Activated CD8-positive, alpha-beta T cell treated with anti-CD3 and anti-CD28 coated beads for 36 hours (primary cell): Measurements from ENCODE around the gene NKIRAS2. TPM values are rescaled to one million over a fixed set of nuclear protein-coding genes. Genes with fewer than 3 reads are reported as not detected.
"Not testable (repeated sequence)": the region's sequence is repeated elsewhere in the genome, so short reads cannot be mapped to it uniquely, and the experiment has no call there.

Source experiments
- ATAC-seq: fragments of 200-7000 bp; cut with Tn5 transposase; one replicate; pipeline ENCODE4 v1.10.0; 2021; ENCODE audit warnings: mild to moderate bottlenecking, moderate library complexity
- CTCF ChIA-PET: fragments of 350-600 bp; sonication (Branson Sonifier 250); formaldehyde crosslinking; loops from one replicate; lab custom pipeline; 2021; ENCODE audit warnings: antibody characterized with exemption; lab: Charles Lee
- POLR2A ChIA-PET: fragments of 350-600 bp; sonication (Branson Sonifier 250); formaldehyde crosslinking; loops from one replicate; lab custom pipeline; 2021; ENCODE audit warnings: antibody characterized with exemption; lab: Charles Lee
- DNase-seq: peaks from one replicate; pipeline ENCODE4 v3.0.0-alpha.2; 2020
- H3K27ac Mint-ChIP-seq: one replicate; pipeline ENCODE4 v1.8.0; 2021; ENCODE audit warnings: mild to moderate bottlenecking, mixed read lengths
- H3K27me3 Mint-ChIP-seq: one replicate; pipeline ENCODE4 v1.8.0; 2021; ENCODE audit warnings: mixed read lengths
- H3K36me3 Mint-ChIP-seq: one replicate; pipeline ENCODE4 v1.8.0; 2021; ENCODE audit warnings: low read depth, mixed read lengths
- H3K4me1 Mint-ChIP-seq: one replicate; pipeline ENCODE4 v1.8.0; 2021; ENCODE audit warnings: low read depth, mixed read lengths
- H3K4me3 Mint-ChIP-seq: one replicate; pipeline ENCODE4 v1.8.0; 2021; ENCODE audit warnings: mild to moderate bottlenecking, moderate library complexity, mixed read lengths
- H3K9me3 Mint-ChIP-seq: one replicate; pipeline ENCODE4 v1.8.0; 2021; ENCODE audit warnings: mixed read lengths
- intact Hi-C: fragments of 100-400 bp; cut with micrococcal nuclease; formaldehyde crosslinking; loops from one replicate; pipeline ENCODE4 v1.10.0; 2022
- total RNA-seq, 2 experiments: library from RNA; stranded (reverse); gene quantifications; one replicate each; pipeline ENCODE4 v1.2.3, GENCODE V29; 2021
- TF ChIP-seq, protein P1 (sequence below): fragments of 200-600 bp; IDR thresholded peaks from one replicate; pipeline ENCODE4 v1.8.0; 2022; ENCODE audit warnings: antibody characterized with exemption, mild to moderate bottlenecking

The NKIRAS2 gene
- total RNA-seq, 2 experiments from 2014 or later, result 13.8 to 15.0 TPM

DNA sequence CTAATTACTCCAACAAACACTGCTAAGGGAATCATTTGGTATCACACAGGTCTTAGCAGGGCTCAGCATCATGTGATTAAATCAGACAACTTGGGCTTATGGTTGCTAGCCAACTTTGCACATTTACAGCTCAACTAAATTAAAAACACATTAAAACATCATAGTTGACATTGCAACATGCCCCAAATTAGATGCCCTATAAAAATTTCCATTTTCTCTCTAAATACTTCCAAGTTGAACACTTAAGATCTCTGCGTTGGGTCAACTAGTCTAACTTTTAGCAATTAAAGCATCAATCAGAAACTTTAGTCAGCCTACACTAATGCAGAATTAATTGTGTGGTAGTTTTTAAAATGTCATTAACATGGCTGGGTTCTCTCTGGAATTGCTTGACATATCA lies 14.7 kb upstream of the NKIRAS2 start:
- CTCF ChIA-PET, result interaction anchor here (1.3 to 1.9 kb wide), 3 partner anchors 8 to 15 kb away, joined by 4 to 11 read pairs (median 6); partner anchors contain the start of gene NKIRAS2
- peak overlapping the region; percentile 48 for H3K27ac Mint-ChIP-seq
- no peaks in the 10 kb centered on the region for H3K27me3 Mint-ChIP-seq
- ATAC-seq (no peak), DNase-seq (no peak)
- peaks cover 21% of the 10 kb centered on the region for H3K36me3 Mint-ChIP-seq
- no peak overlapping the region for H3K4me3 Mint-ChIP-seq
- TF ChIP-seq, protein P1, sequence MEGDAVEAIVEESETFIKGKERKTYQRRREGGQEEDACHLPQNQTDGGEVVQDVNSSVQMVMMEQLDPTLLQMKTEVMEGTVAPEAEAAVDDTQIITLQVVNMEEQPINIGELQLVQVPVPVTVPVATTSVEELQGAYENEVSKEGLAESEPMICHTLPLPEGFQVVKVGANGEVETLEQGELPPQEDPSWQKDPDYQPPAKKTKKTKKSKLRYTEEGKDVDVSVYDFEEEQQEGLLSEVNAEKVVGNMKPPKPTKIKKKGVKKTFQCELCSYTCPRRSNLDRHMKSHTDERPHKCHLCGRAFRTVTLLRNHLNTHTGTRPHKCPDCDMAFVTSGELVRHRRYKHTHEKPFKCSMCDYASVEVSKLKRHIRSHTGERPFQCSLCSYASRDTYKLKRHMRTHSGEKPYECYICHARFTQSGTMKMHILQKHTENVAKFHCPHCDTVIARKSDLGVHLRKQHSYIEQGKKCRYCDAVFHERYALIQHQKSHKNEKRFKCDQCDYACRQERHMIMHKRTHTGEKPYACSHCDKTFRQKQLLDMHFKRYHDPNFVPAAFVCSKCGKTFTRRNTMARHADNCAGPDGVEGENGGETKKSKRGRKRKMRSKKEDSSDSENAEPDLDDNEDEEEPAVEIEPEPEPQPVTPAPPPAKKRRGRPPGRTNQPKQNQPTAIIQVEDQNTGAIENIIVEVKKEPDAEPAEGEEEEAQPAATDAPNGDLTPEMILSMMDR, result no peak
- peaks cover 40% of the 10 kb centered on the region for H3K4me1 Mint-ChIP-seq
- POLR2A ChIA-PET, result interaction anchor here (0.6 to 1.2 kb wide), 2 partner anchors 12 to 39 kb away, joined by 4 to 5 read pairs; partner anchors contain the start of gene DNAJC7
- intact Hi-C loops, result no loop called here
- no peaks in the 10 kb centered on the region for H3K9me3 Mint-ChIP-seq

DNA sequence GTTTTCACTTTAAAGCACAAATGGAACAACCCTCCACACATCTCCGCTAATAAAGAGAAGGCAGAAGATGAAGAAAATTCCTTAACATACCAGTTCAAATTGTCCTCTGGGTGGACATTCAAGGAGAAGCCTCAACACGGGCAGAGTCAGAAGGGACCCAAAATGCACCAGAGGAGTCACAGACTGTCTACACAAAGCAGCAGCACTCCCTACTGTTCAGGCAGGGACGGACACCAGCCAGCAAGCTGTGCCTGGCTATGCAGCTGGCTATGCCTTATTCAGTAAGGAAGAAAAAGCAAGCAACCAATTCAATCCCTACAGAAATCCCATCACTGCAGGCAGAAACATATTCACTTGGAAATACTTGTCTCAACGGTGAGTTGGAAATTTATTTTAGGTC lies 10.7 kb upstream of the NKIRAS2 start:
- POLR2A ChIA-PET, result interaction anchor here (1.8 kb wide), 1 partner anchor 10 kb away, joined by 5 read pairs; no protein-coding TSS in a partner anchor
- H3K27ac Mint-ChIP-seq, result no peak overlapping the region
- H3K9me3 Mint-ChIP-seq, result no peaks in the 10 kb centered on the region
- H3K27me3 Mint-ChIP-seq, result no peaks in the 10 kb centered on the region
- CTCF ChIA-PET, result interaction anchor here (1.1 to 1.3 kb wide), 2 partner anchors 11 to 46 kb away, joined by 3 to 4 read pairs; partner anchors contain the start of gene NKIRAS2
- no peak overlapping the region for H3K4me3 Mint-ChIP-seq
- ATAC-seq, result no peak
- peaks cover 58% of the 10 kb centered on the region for H3K4me1 Mint-ChIP-seq
- TF ChIP-seq, protein P1, result no peak
- DNase-seq, result peak; percentile 13
- intact Hi-C loops, result no loop called here
- H3K36me3 Mint-ChIP-seq, result peaks cover 18% of the 10 kb centered on the region

DNA sequence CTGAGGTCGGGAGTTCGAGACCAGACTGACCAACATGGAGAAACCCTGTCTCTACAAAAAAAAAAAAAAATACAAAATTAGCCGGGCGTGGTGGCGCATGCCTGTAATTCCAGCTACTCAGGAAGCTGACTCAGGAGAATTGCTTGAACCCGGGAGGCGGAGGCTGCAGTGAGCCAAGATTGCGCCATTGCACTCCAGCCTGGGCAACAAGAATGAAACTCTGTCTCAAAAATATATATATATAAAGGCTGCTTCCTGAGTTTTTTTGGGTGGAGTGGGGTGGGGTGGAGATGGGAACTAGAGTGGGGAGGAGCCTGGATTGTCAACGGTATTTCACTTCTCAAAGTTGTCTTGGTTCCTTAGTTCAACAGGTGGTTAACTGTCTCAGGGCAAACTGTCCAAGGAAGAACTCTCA lies 9.6 kb upstream of the NKIRAS2 start:
- DNase-seq, ATAC-seq, POLR2A ChIA-PET, H3K9me3 Mint-ChIP-seq, intact Hi-C loops, H3K4me3 Mint-ChIP-seq, H3K27me3 Mint-ChIP-seq: not testable (repeated sequence)
- Mint-ChIP-seq H3K4me1 (peaks cover 51% of the 10 kb centered on the region), H3K36me3 (peaks cover 23% of the 10 kb centered on the region), H3K27ac (peak overlapping the region; percentile 50)
- CTCF ChIA-PET, result interaction anchor here (1.1 to 1.3 kb wide), 2 partner anchors 10 to 47 kb away, joined by 3 to 4 read pairs; partner anchors contain the start of gene NKIRAS2

DNA sequence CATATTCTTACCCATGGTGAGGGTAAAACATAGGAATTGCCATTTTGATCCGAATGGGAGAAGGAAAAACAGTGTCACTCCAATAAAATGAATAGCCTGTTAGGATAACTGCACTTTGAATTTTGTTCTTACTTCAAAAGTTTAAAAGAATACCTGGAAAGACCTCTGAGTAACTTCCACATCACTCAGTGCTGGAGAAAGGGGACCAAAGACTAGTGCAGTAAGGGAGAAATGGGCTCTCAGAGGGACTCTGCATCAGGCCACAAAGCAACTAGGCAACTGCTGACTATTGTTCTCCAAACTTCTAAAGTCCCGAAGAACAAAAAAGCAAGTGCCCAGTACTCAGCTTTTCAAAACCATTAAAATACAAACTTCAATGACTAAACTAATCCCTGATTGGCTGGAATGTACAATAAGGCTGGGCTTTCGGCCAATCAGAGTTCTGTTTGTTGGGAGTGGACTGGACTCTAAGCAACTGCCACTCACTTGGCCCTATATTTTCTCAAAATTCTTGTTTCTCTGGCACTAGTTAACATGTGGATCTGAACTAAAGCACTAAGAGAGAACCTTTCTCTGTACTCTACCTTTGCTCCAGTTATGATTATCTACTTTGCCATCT lies 8.9 kb upstream of the NKIRAS2 start:
- Mint-ChIP-seq H3K36me3 (peaks cover 29% of the 10 kb centered on the region), H3K27me3 (no peaks in the 10 kb centered on the region), H3K4me3 (no peak overlapping the region), H3K9me3 (no peaks in the 10 kb centered on the region), H3K27ac (peak overlapping the region; percentile 50), H3K4me1 (peaks cover 55% of the 10 kb centered on the region)
- TF ChIP-seq, protein P1, result no peak
- CTCF ChIA-PET, result interaction anchor here (1.0 to 2.1 kb wide), 2 partner anchors 9 to 13 kb away, joined by 5 to 7 read pairs; partner anchors contain the start of gene NKIRAS2
- DNase-seq (peak; percentile 42), ATAC-seq (no peak)
- intact Hi-C loops, result no loop called here
- POLR2A ChIA-PET, result no interaction called here

DNA sequence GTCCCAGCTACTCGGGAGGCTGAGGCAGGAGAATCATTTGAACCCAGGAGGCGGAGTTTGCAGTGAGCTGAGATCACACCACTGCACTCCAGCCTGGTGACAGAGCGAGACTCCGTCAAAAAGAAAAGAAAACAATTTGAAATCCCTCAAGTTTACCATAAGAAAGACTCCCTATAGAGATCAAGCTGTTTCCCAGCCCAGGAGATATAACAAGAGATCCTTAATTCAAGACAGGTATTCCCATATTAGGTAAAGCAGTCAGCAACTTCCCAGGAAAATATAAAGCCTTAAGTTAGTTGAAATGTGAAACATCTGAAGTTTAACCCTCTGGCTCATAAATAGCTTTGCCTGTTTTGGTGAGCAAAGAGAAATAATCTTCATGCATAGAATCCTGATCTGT lies 7.5 kb upstream of the NKIRAS2 start:
- H3K9me3 Mint-ChIP-seq, intact Hi-C loops, H3K4me3 Mint-ChIP-seq, H3K27ac Mint-ChIP-seq, ATAC-seq, DNase-seq, H3K27me3 Mint-ChIP-seq: not testable (repeated sequence)
- ChIA-PET CTCF (interaction anchor here (1.5 to 2.1 kb wide), 2 partner anchors 8 to 11 kb away, joined by 6 to 7 read pairs; no protein-coding TSS in a partner anchor), POLR2A (interaction anchor here (0.7 to 0.8 kb wide), 2 partner anchors 16 to 89 kb away, joined by 3 read pairs; no protein-coding TSS in a partner anchor)
- Mint-ChIP-seq H3K4me1 (peaks cover 56% of the 10 kb centered on the region), H3K36me3 (peaks cover 35% of the 10 kb centered on the region)

DNA sequence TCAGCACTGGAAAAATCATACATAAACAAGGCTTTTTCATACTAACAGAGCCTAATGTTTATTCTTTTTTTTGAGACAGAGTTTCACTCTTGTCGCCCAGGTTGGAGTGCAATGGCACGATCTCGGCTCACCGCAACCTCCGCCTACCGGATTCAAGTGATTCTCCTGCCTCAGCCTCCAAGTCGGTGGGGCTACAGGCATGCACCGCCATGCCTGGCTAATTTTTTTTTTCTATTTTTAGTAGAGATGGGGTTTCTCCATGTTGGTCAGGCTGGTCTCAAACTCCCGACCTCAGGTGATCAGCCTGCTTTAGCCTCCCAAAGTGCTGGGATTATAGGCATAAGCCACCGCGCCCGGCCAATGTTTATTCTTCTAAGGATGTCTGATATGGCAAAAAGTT lies 6.2 kb upstream of the NKIRAS2 start:
- H3K27ac Mint-ChIP-seq, H3K27me3 Mint-ChIP-seq, H3K9me3 Mint-ChIP-seq, intact Hi-C loops, H3K4me3 Mint-ChIP-seq, ATAC-seq, DNase-seq: not testable (repeated sequence)
- ChIA-PET CTCF (interaction anchor here (0.9 to 1.5 kb wide), 3 partner anchors 9 to 104 kb away, joined by 3 to 6 read pairs (median 4); no protein-coding TSS in a partner anchor), POLR2A (interaction anchor here (0.7 to 1.1 kb wide), 2 partner anchors 26 to 117 kb away, joined by 3 read pairs; no protein-coding TSS in a partner anchor)
- Mint-ChIP-seq H3K36me3 (peaks cover 34% of the 10 kb centered on the region), H3K4me1 (peaks cover 63% of the 10 kb centered on the region)
